ENCODE data around the gene DTD1. TPM values are rescaled to one million over a fixed set of nuclear protein-coding genes. Genes with fewer than 3 reads are reported as not detected.
"Not testable (repeated sequence)": the region's sequence is repeated elsewhere in the genome, so short reads cannot be mapped to it uniquely, and the experiment has no call there.

The DTD1 gene
- total RNA-seq, 1 donor from 2014 or later, result 61.9 TPM

DNA sequence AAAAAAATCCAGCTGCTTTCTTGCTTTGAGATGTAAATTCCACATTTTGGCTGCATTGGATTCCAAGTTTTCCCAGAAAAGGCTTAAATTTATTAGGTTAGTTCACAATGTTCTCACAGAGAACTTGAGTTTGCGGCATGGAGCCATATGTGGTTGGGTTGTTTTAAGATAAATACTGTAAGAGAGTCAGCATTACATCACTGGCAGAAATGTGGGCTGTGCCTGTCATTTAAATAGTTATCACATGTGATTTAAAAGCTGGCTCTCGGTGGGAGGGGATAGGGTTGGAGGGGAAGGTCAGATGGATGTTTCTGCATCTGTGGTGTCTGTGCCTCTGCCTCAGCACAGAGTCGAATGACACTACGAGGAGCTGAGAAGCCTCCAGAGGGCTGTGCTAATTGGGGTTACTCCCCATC is 151.9 kb downstream of the DTD1 start:
- DNase-seq (ENCODE audit: low read depth in 2 of 2), result no peak

DNA sequence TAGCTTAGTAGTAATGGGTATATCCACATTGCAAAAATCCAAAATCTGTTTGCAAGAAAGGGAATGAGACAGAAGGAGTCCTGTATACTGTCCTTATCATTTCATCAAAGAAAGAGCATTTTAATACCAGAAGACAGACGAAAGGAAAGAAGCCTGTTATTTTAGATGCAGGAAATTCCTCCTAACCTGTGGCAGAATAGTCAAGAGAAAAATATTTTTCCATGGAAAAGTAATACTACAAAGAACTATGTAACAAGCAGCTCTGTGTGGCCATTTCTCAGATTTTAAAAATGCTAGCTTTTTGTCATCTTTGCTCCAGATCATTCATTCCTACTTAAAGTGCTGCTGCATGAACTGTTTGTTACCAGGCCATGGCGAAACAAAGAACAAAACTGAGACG is 152.9 kb downstream of the DTD1 start:
- DNase-seq (ENCODE audit: low read depth in 2 of 2), result no peak

DNA sequence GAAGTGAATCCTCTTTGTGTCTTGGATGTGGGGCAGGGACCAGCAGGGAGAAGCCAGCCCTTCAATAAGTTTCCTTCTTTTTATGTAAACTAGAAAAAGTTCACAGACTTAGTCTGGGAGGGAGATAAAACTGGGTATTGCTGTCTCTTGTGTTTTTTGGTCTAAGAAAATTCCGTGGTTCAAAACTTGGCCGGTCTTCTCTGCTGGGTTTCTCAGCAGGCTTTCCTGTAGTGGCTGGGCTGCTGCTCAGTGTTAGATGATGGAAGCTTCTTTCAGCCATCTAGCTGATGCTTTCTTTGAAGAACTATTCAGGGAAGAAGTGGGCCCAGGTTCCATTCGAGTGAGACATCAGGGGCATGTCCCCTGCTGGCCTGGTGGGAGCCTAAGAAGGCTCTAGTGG is 155.0 kb downstream of the DTD1 start:
- DNase-seq (ENCODE audit: low read depth in 2 of 2), result no peak

DNA sequence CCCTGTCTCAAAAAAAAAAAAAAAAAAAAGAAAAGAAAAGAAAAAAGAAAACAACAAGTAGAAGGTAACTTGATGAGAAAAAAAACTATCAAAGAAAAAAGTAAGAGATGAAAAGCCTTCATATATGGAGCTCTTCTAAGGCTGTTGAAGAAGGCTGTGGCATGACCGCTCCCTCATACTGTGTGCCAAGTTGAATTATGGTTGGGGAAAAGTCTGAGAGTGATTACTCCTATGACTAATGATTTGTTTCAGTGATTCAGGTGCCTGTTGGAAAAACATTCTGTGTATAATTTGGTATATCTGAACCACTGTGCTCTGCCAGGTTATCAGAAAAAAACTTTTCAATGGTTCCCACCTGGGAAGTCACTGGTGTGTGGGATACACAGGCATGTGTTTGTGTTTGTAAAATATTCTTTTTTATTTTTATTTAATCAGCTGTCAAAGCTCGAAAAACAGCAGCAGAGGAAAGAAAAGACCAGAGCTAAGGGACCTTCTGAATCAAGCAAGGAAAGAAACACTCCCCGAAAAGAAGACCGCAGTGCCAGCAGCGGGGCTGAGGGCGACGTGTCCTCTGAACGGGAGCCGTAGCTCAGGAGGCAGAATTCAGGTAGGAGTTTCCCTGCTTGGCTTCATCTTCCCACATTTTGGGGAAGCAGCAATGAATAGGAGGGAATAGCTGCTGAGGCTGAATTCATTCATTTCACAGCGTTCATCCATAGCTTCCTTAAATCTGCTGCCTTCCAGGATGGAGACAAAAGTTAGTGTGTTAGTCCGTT is 156.0 kb downstream of the DTD1 start:
- no peak for DNase-seq (ENCODE audit: low read depth in 2 of 2)

DNA sequence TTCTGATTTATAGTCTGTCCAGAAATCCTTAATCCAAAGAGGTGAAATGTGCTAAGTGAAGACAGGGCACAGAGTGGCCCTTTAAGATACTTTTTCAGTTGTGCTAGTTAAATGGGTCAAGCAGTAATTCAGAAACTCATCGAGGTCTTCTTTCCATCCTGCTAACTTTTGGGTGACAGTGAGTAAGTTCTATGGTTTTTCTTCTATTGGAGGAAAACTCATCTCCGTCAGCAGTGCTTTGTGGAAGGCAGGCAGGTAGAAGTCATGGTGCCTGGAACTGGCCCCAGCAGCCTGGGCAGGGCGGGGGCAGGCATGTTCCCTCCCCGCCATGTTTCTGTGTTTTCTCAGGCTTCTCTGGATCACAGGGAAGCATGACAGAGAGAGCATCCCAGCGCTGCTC is 159.2 kb downstream of the DTD1 start:
- DNase-seq (ENCODE audit: low read depth in 2 of 2), result no peak

- DNase-seq (ENCODE audit: low read depth in 2 of 2), result no peak
These were observed 161.1 kb downstream of the DTD1 start for GRCh38 chr20:18748987-18749386.

DNA sequence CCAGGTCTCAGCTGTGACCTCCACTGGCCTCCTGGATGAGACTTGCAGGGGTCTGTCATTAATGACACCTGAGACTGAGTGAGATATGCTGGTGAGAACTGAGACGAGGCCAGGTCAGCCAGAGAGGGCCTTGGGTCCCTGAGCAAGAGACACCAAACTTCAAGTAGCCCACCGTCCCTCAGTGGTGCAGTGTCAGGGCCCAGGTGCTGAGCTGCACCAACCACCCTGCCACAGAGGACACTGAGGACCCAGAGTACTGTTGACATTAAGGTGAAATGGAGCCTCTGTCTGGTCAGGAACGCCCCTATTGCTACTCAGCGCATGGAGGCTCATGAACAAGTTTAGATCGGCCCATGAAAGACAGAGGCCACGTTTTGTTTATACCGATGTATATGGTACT is 161.7 kb downstream of the DTD1 start:
- no peak for DNase-seq (ENCODE audit: low read depth in 2 of 2)

DNA sequence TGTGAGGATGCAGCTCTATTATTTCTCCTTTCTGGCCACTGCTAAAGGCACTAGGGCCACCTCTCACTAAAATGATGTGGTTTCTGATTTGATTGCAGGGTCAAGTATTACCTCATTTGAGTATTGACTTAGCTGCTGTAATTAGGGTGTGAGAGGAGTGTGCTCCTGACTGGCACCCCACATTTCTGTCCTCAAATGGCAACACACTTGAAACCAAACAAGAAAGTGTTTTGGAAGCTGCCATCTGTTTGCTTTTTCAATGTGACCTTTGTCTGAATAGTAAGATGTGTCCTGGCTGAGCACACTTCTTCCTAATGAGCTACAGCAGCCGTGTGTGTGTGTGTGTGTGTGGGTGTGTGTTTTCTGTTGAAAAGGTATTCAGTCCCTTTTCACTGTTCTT is 162.9 kb downstream of the DTD1 start:
- DNase-seq (ENCODE audit: low read depth in 2 of 2), result no peak

DNA sequence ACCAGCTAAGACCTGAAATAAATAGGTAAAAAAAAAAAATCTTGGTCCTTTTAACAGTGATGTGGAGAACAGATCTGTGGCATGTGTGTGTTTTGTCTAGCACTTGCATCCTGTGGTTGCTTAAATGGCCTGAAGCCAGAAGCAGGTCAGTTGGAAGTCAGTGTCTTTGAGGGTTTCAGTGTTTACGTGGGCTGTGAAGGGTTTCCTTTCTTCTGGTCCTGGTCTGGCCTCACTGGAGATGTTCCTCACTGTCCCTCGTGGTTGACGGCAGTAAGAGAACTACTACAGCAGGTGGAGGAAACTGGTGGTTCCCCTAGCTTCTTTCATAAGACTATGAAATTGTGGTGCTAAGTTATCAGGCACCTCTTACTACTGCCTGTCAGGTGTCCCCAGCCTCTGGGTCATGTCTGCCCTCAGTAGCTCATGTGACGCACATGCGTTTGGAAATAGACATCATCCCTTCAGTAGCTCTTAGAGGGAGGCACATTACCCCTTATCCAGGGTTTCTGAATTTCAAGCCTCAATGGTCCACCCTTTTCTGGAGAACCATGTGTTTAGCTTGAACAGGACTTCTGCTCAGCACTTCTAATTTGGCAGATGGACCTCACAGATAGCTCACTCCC is 166.3 kb downstream of the DTD1 start:
- no peak for DNase-seq (ENCODE audit: low read depth in 2 of 2)

DNA sequence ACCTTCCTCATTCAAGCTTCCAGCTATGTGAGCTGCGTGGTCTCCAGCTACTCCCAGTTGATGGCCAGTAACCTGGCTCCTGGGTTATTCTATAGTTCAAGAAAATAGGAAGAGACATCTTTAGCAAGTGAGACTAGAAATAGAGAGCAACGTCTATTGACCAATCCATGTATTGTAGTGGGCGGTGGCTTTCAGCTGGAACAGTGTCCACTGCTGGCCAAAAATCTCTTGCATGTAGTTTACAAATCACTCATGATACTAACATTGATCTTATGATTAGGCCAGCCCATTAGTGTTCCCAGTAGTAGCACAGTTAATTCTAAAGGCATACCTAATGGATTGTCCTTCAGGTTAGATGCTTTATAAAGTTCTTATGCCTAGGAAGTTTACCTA is 166.8 kb downstream of the DTD1 start:
- DNase-seq (ENCODE audit: low read depth in 2 of 2), result no peak

GRCh38 chr20:18760852-18761251 is 173.0 kb downstream of the DTD1 start:
- DNase-seq (ENCODE audit: low read depth in 2 of 2), result not testable (repeated sequence)

DNA sequence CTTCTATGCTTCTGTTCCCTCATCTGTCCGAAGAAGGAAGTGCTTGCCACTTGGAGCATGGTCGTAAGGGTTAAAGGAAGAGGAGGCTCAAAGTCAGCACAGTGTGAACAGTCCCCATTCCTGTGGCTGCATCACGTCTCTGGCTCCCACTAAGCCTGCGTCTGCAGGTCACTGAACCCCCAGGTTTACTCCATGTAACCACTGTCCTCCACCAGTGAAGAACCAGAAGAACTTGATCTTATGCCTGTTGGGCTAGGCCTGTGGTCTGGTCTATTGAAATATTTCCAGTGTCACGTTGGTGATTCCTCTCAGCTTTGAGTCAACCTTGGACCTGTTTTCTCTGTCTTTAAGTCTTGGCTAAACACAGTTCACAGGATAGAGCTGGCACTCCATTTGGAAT is 179.8 kb downstream of the DTD1 start:
- DNase-seq (ENCODE audit: low read depth in 2 of 2), result no peak

GRCh38 chr20:18773566-18773965 is 185.7 kb downstream of the DTD1 start:
- no peak for DNase-seq (ENCODE audit: low read depth in 2 of 2)

DNA sequence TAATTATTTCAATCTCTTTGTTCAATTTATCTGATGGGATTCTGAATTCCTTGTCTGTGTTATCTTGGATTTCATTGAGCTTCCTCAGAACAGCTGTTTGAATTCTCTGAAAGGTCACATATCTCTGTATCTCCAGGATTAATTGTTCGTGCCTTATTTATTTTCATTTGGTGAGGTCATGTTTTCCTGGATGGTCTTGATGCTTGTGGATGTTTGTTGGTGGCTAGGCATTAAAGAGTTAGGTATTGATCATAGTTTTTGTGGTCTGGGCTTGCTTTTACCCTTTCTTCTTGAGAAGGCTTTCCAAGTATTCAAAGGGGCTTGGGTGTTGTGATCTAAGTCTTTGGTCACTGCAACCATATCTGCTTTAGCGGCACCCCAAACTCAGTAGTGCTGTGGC is 186.4 kb downstream of the DTD1 start:
- no peak for DNase-seq (ENCODE audit: low read depth in 2 of 2)

- no peak for DNase-seq (ENCODE audit: low read depth in 2 of 2)
These were observed 187.8 kb downstream of the DTD1 start for GRCh38 chr20:18775633-18776032.

DNA sequence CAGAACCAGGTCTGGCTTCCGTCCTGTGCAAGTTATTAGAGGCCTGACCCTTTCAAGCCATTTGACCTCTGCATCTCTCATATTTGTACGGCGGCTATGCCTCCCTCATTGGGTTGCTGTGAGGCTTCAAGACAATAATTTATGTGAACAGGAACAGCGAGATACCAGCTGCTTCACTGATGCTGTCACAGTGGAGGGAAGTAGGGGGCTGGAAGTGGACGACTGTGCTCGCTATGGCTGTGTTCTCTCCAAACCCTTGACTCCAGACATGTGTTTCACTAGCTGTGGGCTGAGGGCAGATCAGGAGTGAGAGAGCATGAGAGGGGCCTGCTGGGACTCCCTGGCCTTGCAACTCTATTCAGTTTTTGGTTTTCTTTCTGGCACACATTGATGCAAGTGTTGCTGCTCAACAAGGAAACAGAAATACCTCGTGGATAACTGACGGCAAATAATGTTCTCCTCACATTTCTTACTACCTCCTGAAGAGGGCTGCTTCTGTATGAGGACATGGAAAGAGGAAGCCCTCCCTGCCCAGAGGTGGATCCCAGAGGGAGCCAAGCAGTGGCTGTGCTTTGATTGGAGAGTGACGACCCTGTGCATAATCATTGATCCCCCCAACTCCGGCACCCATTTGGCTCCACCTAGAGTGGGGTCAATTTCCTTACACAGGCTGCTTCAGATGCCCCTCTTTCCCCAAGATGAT is 191.0 kb downstream of the DTD1 start:
- DNase-seq (ENCODE audit: low read depth in 2 of 2), result no peak

DNA sequence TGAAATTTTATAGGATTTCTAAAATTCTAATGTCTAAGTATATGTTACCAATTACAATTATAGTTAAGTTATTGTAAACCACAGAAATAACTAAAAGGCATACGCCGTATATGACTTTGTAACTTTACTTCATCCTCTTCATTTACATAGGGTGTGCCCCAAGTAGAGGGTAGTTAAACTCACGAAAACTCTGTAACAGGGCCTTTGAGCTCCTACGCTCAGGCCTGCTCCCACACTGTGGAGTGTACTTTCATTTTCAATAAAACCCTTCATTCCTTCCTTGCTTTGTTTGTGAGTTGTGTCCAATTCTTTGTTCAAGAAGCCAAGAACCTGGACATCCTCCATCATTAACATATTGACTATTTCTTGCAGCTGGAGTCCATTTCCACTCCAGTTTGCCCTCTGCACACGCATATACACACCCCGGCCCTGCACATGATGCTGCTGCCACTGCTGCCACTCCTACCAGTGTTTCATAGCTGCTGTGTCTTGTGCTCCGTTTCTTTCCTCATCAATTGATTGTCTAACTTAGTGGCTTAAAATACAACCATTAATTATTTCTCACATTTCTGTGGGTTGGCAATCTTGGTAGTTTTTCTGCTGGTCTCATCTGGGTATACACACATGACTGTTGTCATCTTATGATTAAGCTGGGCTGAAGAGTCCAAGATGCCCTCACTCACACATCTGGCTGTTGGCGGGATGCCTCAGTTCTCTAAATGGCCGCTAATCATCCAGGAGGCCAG is 192.7 kb downstream of the DTD1 start:
- DNase-seq (ENCODE audit: low read depth in 2 of 2), result no peak

DNA sequence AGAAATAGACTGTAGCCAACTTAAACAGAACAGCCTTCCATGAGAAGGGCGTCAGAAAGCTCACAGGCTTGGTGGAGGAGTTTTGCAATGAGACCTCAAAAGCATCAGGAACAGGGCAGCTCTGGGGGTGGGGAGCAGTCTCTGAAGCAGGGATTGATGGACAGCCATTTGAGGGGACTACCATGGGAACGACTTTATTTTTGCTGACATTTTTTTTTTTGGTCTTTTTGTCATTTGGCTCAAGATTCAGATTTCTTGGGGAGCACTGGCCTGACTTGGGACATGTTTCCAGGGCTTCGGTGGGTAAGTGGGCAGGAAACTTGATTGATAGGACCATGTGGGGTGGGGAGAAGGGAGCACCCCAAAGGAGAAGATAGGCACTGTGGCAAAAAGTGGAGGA is 193.7 kb downstream of the DTD1 start:
- no peak for DNase-seq (ENCODE audit: low read depth in 2 of 2)

GRCh38 chr20:18783385-18783959 is 195.6 kb downstream of the DTD1 start:
- DNase-seq (ENCODE audit: low read depth in 2 of 2), result no peak

DNA sequence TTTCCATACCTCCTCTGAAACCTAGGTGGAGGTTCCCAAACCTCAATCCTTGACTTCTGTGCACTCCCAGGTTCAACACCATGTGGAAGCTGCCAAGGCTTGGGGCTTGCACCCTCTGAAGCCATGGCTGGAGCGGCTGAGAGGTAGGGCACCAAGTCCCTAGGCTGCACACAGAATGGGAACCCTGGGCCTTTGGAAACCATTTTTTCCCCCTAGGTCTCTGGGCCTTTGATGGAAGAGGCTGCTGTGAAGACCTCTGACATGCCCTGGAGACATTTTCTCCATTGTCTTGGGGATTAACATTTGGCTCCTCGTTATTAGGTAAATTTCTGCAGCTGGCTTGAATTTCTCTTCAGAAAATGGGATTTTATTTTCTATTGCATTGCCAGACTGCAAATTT is 199.2 kb downstream of the DTD1 start:
- not testable (repeated sequence) for DNase-seq (ENCODE audit: low read depth in 2 of 2)

DNA sequence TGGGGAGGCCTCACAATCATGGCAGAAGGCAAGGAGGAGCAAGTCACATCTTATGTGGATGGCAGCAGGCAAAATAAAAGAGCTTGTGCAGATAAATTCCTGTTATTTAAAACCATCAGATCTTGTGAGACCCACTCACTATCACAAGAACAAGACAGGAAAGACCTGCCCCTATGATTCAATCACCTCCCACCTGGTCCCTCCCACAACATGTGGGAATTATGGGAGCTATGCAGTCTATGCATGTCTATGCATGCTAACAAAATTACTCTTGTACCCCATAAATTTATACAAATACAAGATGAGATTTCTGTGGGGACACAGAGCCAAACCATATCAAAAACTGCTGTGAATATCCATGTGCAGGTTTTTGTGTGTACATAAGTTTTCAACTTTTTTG is 200.2 kb downstream of the DTD1 start:
- DNase-seq (ENCODE audit: low read depth in 2 of 2), result no peak

DNA sequence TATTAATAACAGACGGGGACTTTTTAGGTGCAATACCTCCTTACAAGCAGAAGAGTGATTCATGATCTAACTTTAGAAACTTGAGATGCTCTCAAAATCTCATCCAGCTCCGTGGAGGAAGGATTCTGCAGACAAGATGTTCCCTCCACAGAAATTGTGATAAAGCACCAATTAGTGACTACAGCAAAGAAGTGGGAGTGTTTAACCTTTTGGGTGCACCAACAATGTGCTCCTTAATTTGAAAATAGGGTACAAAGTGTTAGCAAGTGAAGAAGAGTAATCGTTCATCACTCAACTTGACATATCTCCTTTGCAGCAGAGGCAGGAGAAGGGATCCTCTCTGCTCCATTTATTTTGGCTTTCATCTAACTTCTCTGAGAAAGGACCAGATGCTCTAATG is 202.9 kb downstream of the DTD1 start:
- DNase-seq (ENCODE audit: low read depth in 2 of 2), result no peak
